Measurements from ENCODE around the gene CIAO2B. TPM values are rescaled to one million over a fixed set of nuclear protein-coding genes. Genes with fewer than 3 reads are reported as not detected.
"Not testable (repeated sequence)": the region's sequence is repeated elsewhere in the genome, so short reads cannot be mapped to it uniquely, and the experiment has no call there.

The CIAO2B gene
- polyA plus RNA-seq, 3 donors = 121 to 140 (median 132) TPM

DNA sequence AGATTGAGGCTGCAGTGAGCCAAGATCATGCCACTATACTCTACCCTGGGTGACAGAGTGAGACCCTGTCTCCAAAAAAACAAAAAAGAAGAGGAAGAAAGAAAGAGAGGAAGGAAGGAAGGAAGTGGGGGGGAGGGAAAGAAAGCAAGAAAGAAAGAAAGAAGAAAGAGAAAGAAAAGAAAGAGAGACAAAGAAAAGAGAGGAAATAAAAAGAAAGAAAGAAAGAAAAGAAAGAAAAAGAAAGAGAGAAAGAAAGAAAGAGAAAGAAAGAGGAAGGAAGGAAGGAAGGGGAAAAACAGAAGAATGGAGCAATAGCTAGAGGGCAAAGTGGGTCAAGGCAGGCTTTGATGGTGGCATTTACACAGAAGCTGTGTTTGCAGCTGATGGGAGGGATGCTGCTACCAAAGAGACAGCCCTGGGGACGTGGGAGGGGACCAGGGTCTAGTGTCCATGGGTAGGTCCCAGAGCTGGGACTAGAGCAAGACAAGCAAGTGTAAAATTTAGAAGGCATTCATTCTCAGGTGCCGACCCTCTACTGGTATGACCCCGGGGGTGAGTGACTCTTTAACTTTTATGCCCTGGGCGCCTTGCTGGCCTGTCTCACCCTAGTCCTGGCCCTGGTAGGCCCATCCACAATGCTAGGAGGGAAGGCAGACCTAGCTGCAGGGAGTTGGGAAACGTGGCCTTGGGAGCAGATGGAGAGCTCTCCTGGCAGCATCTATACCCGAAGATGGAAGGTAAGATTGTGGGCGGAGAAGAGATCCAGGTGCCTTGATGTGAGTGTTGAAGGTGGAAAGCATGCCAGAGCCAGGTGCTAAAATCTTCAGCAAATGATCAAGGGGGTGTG lies 24.9 kb upstream of the CIAO2B start:
- intact Hi-C loops (cut with micrococcal nuclease) = loop anchor here in 1 of 2 donors (5.0 kb wide), 1 partner anchor 198 kb away; the partner anchor contains the start of genes FBXL8 and TRADD
- Mint-ChIP-seq H3K4me1 (peaks cover 55% of the 10 kb centered on the region), H3K27me3 (ENCODE audit: low read depth in 3 of 3) (peaks cover 0 to 2% (median 0%) of the 10 kb centered on the region in 3 donors), H3K27ac (peak overlapping the region; percentile 72 to 93 (median 86)), H3K9me3 (no peaks in the 10 kb centered on the region), H3K36me3 (no peaks in the 10 kb centered on the region), H3K4me3 (peak overlapping the region in 1 of 2 donors; percentile 73)
- Histone ChIP-seq H4K20me1 (ENCODE audit: insufficient read depth, low read length) (no peaks in the 10 kb centered on the region), H3K27me3 (ENCODE audit: control insufficient read depth in 2 of 2, insufficient read depth in 2 of 2, low read length in 2 of 2) (no peaks in the 10 kb centered on the region), H3K4me2 (replicated peaks; ENCODE audit: extremely low read depth, low read length, poor library complexity, severe bottlenecking) (peak overlapping the region; percentile 51), H3K4me3 (replicated peaks in 1 of 3; ENCODE audit: low read depth in 2 of 3, low read length in 3 of 3) (peak overlapping the region in 1 of 3 experiments; percentile 47), H3K9me3 (replicated peaks in 1 of 2; ENCODE audit: control insufficient read depth in 1 of 2, insufficient read depth in 1 of 2, low read length in 2 of 2) (no peaks in the 10 kb centered on the region), H3K27ac (ENCODE audit: low read depth in 1 of 2, low read length in 2 of 2) (peak overlapping the region; percentile 54 to 67), H3K36me3 (replicated peaks in 1 of 2; ENCODE audit: control insufficient read depth in 1 of 2, insufficient read depth in 2 of 2, low read length in 2 of 2) (no peaks in the 10 kb centered on the region), H3K4me1 (ENCODE audit: control insufficient read depth in 1 of 2, insufficient read depth in 2 of 2, low read length in 2 of 2) (peaks cover 54 to 59% of the 10 kb centered on the region in 2 donors), H2AFZ (ENCODE audit: insufficient read depth, low read depth, low read length, poor library complexity, severe bottlenecking) (no peak overlapping the region), H3K9ac (ENCODE audit: insufficient read depth, low read length, poor library complexity, severe bottlenecking) (no peak overlapping the region), H3K79me2 (ENCODE audit: insufficient read depth, low read length) (no peaks in the 10 kb centered on the region)
- TF ChIP-seq, protein P1, sequence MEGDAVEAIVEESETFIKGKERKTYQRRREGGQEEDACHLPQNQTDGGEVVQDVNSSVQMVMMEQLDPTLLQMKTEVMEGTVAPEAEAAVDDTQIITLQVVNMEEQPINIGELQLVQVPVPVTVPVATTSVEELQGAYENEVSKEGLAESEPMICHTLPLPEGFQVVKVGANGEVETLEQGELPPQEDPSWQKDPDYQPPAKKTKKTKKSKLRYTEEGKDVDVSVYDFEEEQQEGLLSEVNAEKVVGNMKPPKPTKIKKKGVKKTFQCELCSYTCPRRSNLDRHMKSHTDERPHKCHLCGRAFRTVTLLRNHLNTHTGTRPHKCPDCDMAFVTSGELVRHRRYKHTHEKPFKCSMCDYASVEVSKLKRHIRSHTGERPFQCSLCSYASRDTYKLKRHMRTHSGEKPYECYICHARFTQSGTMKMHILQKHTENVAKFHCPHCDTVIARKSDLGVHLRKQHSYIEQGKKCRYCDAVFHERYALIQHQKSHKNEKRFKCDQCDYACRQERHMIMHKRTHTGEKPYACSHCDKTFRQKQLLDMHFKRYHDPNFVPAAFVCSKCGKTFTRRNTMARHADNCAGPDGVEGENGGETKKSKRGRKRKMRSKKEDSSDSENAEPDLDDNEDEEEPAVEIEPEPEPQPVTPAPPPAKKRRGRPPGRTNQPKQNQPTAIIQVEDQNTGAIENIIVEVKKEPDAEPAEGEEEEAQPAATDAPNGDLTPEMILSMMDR (IDR thresholded peaks at IDR 0.05) = no peak
- WGBS (ENCODE audit: insufficient coverage) = 82% methylated on average over 6 of the region's 7 CpGs
- DNase-seq = peak in 1 of 3 donors; percentile 7

DNA sequence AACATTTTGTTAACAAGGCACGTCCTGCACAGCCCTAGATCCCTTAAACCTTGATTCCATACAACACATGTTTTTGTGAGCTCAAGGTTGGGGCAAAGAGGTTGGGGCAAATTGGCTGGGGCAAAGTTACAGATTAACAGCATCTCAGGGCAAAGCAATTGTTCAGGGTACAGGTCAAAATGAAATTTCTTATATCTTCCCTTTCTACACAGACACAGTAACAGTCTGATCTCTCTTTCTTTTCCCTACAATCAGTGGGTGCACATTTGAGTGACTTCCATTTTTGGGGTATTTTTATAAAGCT lies 21.9 kb upstream of the CIAO2B start:
- WGBS (ENCODE audit: insufficient coverage) = no CpG with 5 or more reads among the region's 1 CpG
- Histone ChIP-seq H3K27me3 (ENCODE audit: control insufficient read depth in 2 of 2, insufficient read depth in 2 of 2, low read length in 2 of 2) (peaks cover 6 to 15% of the 10 kb centered on the region in 2 donors), H3K4me1 (ENCODE audit: control insufficient read depth in 1 of 2, insufficient read depth in 2 of 2, low read length in 2 of 2) (peaks cover 37 to 40% of the 10 kb centered on the region in 2 donors)
- not testable (repeated sequence) for H3K27ac Mint-ChIP-seq; H3K4me3 ChIP-seq (replicated peaks in 1 of 3; ENCODE audit: low read depth in 2 of 3, low read length in 3 of 3); H3K9ac ChIP-seq (ENCODE audit: insufficient read depth, low read length, poor library complexity, severe bottlenecking); H4K20me1 ChIP-seq (ENCODE audit: insufficient read depth, low read length); H3K4me2 ChIP-seq (replicated peaks; ENCODE audit: extremely low read depth, low read length, poor library complexity, severe bottlenecking); H3K4me3 Mint-ChIP-seq; H3K9me3 ChIP-seq (replicated peaks in 1 of 2; ENCODE audit: control insufficient read depth in 1 of 2, insufficient read depth in 1 of 2, low read length in 2 of 2); DNase-seq; H3K79me2 ChIP-seq (ENCODE audit: insufficient read depth, low read length); H3K9me3 Mint-ChIP-seq; H3K27ac ChIP-seq (ENCODE audit: low read depth in 1 of 2, low read length in 2 of 2); H2AFZ ChIP-seq (ENCODE audit: insufficient read depth, low read depth, low read length, poor library complexity, severe bottlenecking); H3K36me3 ChIP-seq (replicated peaks in 1 of 2; ENCODE audit: control insufficient read depth in 1 of 2, insufficient read depth in 2 of 2, low read length in 2 of 2); H3K36me3 Mint-ChIP-seq
- intact Hi-C loops (cut with micrococcal nuclease) = loop anchor here in 1 of 2 donors (5.0 kb wide), 1 partner anchor 201 kb away; the partner anchor contains the start of genes FBXL8 and TRADD
- Mint-ChIP-seq H3K27me3 (ENCODE audit: low read depth in 3 of 3) (peaks cover 14 to 21% (median 16%) of the 10 kb centered on the region in 3 donors), H3K4me1 (peaks cover 38% of the 10 kb centered on the region)

GRCh38 chr16:66955363-66956153 lies 21.4 kb upstream of the CIAO2B start:
- H3K4me3 ChIP-seq (replicated peaks in 1 of 3; ENCODE audit: low read depth in 2 of 3, low read length in 3 of 3); H3K36me3 ChIP-seq (replicated peaks in 1 of 2; ENCODE audit: control insufficient read depth in 1 of 2, insufficient read depth in 2 of 2, low read length in 2 of 2); H3K9me3 ChIP-seq (replicated peaks in 1 of 2; ENCODE audit: control insufficient read depth in 1 of 2, insufficient read depth in 1 of 2, low read length in 2 of 2); H4K20me1 ChIP-seq (ENCODE audit: insufficient read depth, low read length); H3K4me2 ChIP-seq (replicated peaks; ENCODE audit: extremely low read depth, low read length, poor library complexity, severe bottlenecking); H3K27ac Mint-ChIP-seq; H2AFZ ChIP-seq (ENCODE audit: insufficient read depth, low read depth, low read length, poor library complexity, severe bottlenecking); H3K27ac ChIP-seq (ENCODE audit: low read depth in 1 of 2, low read length in 2 of 2); H3K9ac ChIP-seq (ENCODE audit: insufficient read depth, low read length, poor library complexity, severe bottlenecking); H3K36me3 Mint-ChIP-seq; H3K79me2 ChIP-seq (ENCODE audit: insufficient read depth, low read length); H3K4me3 Mint-ChIP-seq; DNase-seq: not testable (repeated sequence)
- peaks cover 0 to 11% (median 5%) of the 10 kb centered on the region in 7 donors for H3K9me3 Mint-ChIP-seq
- intact Hi-C loops (cut with micrococcal nuclease) = loop anchor here in 1 of 2 donors (5.0 kb wide), 1 partner anchor 202 kb away; the partner anchor contains the start of genes FBXL8 and TRADD
- WGBS (ENCODE audit: insufficient coverage) = 100% methylated on average over 2 of the region's 17 CpGs
- peaks cover 18 to 25% (median 20%) of the 10 kb centered on the region in 3 donors for H3K27me3 Mint-ChIP-seq (ENCODE audit: low read depth in 3 of 3)
- Histone ChIP-seq H3K4me1 (ENCODE audit: control insufficient read depth in 1 of 2, insufficient read depth in 2 of 2, low read length in 2 of 2) (peaks cover 31 to 34% of the 10 kb centered on the region in 2 donors), H3K27me3 (ENCODE audit: control insufficient read depth in 2 of 2, insufficient read depth in 2 of 2, low read length in 2 of 2) (peaks cover 7 to 20% of the 10 kb centered on the region in 2 donors)
- H3K4me1 Mint-ChIP-seq = peaks cover 32% of the 10 kb centered on the region
